ENCODE data around the gene RAPGEF1.
"Not testable (repeated sequence)": the region's sequence is repeated elsewhere in the genome, so short reads cannot be mapped to it uniquely, and the experiment has no call there.

The RAPGEF1 gene, protein sequence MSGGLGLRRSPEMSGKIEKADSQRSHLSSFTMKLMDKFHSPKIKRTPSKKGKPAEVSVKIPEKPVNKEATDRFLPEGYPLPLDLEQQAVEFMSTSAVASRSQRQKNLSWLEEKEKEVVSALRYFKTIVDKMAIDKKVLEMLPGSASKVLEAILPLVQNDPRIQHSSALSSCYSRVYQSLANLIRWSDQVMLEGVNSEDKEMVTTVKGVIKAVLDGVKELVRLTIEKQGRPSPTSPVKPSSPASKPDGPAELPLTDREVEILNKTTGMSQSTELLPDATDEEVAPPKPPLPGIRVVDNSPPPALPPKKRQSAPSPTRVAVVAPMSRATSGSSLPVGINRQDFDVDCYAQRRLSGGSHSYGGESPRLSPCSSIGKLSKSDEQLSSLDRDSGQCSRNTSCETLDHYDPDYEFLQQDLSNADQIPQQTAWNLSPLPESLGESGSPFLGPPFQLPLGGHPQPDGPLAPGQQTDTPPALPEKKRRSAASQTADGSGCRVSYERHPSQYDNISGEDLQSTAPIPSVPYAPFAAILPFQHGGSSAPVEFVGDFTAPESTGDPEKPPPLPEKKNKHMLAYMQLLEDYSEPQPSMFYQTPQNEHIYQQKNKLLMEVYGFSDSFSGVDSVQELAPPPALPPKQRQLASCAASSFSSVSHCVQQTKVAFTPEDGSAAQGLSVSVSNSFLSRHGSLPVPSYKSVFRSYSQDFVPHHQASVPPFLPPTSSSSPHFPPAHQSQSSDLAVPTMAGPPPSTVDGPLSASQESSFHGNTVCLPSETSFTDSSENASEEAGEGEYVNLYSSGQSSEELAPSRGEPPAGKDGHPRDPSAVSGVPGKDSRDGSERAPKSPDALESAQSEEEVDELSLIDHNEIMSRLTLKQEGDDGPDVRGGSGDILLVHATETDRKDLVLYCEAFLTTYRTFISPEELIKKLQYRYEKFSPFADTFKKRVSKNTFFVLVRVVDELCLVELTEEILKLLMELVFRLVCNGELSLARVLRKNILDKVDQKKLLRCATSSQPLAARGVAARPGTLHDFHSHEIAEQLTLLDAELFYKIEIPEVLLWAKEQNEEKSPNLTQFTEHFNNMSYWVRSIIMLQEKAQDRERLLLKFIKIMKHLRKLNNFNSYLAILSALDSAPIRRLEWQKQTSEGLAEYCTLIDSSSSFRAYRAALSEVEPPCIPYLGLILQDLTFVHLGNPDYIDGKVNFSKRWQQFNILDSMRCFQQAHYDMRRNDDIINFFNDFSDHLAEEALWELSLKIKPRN (N-terminal part only)

DNA sequence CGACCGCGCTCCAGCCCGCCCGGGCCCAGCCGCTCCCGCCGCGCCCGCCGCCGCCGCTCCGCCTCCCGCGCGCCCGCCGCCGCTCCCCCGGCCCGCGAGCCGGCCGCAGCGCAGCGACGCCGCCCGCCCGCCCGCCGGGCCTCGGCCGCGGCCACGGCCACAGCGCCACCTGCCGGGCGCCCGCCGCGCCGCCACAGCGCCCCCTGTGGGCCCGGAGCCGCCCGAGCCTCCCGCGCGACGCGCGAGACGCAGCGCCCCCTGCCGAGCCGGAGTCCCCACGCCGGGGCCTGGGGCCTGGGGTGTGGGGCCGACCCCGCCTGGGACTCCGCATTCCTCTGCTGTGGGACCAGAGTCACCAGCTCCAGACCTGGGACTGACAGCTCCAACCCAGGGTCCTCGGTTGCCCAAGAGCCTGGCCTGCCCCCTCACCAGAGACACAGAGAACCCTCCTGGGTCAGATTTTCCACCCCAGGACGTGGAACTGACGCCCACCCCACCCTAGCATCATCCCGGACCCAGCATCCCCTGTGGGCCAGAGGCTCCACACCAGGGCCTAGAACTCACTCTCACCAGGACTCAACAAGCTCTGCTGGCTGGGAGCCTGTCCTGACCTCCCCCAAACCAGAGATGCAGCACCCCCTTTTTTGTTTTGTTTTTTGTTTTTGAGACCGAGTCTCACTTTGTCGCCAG is at the start of gene RAPGEF1:
RAPGEF1 (minus strand) TSS at position 118 of the 690 bp plus-strand sequence. CDS start 246 bp downstream, outside the sequence.
- DNase-seq, result peak; percentile 56

DNA sequence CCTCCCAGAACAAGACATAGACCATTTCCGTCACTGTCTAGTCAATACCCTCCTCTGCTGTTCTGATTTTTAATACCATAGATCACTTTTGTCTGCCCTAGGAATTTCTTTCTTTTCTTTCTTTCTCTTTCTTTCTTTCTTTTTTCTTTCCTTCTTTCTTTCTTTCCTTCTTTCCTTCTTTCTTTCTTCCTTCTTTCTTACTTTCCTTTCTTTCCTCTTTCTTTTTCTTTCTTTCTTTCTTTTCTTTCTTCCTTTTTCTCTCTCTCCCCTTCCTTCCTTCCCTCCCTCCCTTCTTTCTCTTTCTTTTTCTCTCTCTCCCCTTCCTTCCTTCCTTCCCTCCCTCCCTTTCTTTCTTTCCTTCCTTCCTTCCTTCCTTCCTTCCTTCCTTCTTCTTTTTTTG is 49.0 kb upstream of the RAPGEF1 start:
- DNase-seq, result no peak

DNA sequence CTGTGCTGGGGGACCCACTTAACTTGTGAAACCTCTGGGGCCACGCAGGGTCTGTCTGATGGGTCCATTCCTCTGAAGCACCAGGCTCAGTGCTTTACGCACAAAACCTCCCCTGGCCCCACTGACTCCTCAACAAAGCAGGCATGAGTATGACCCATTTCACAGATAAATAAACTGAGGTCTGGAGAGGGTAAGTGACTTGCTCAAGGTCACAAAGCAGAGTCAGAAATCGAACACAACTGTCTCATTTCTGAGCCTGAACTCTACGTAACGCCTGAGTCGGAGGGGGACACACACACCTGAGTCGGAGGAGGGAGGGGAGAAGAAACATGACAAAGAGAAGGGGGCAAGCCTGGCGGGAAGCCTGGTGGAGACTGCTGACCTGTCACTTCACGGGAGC is 48.0 kb upstream of the RAPGEF1 start:
- no peak for DNase-seq

DNA sequence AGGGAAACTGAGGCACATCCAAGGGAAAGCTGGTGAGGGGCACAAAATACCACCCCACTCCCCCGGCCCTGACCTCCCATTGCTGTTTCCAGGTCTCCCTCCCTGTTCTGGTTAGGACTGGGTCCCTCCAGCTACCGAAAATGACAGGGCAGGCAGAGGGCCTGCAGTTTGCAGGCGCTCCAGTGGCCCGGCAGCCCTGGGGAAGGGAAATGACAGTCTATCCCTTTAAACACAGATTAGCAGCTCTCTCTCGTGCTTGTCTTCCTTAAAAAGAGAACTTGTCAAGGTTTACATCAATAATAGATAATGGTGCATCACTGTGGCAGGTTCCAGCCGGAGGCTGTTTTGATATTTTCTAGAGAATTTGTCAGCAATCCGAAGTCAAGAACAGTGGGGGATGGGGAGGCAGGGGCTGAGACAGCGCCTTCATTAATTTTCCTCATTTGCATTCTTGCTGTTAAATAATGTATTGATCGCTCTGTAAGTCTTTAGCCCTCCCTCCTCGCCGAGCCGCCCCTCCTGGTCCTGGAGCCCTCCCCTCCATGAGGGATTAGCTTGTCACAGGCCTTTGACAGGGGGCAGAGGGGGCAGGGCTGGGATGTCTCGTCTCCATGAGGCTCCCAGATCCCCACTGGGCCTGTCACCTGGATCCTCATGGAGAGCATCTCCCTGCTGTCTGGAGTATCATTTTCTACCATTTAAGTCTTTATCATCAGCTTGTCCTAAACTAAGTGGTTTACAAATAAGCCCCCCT is 45.0 kb upstream of the RAPGEF1 start:
- DNase-seq, result no peak

DNA sequence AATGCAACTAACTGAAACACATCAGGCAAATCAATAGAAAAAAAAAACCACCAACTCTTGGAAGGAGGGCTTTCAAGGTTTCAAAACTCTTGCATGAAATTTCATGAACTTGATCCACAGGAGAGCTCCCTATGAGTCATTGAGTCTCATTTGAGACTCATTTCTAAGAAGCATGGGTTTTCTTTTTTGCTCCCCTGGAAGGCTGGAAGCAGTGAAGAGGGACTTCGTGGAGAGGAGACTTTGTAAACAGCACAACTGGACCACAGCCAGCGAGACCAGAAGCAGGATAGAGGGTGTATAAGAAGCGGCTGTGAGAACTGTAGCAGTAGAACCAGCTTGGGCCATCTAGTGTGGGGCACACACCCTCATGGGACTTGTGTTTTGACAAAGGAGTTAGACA is 41.2 kb upstream of the RAPGEF1 start:
- no peak for DNase-seq

DNA sequence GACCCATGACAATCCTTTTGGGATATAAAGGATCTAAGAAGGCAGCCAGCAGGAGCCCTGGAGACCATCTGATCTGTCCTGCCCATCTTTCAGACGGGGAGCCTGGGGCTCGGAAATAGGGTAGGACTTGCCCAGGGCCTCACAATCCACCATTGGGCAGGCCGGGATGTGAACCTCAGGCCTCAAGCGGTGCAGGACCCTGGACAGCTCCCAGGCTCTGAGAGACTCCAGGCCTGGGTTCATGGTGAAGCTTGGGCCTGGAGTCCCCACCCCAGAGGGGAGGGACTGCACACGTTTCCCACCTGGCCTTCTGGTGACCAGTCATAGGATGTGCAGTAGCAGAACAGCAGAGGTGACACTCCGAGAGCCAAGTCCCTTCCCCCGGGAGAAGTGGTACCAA is 36.6 kb upstream of the RAPGEF1 start:
- no peak for DNase-seq

DNA sequence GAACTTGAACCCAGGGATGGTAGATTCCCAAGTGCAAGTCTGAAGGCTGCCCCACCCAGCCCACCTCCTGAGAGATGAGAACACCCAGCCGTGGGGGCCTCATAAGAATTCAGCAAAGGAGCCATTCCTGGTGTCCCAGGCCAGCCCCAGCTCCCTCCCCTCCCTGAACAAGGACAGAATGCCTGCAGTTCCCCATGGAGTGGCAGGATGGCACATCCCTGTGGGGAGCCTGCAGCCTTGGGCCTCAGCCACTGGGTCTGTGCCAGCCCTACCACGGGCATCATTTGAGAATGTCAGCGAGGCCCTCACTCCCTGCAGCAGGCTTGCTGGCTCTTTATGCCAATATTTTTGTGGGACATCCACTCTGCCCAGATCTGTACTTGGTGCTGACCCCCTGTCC is 36.2 kb upstream of the RAPGEF1 start:
- no peak for DNase-seq

DNA sequence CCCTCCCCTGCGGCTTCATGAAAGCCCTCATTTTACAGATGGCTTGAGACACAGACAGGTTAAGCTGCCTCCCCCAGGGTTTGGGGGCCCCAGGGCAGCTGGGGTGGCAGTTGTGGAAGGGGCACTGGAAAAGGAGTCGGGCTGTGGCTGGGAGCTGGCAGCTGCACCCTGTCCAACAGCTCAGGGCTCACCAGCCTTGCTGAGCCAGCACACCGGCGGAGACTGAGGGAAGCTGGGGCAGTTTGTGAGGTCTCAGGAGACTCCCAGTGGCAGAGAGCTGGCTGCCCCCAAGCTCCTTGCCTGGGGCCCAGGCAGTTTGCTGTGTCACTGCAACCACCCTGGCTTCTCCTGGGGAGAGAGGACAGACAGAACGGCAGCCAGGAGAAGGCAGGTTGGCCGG is 34.8 kb upstream of the RAPGEF1 start:
- no peak for DNase-seq

DNA sequence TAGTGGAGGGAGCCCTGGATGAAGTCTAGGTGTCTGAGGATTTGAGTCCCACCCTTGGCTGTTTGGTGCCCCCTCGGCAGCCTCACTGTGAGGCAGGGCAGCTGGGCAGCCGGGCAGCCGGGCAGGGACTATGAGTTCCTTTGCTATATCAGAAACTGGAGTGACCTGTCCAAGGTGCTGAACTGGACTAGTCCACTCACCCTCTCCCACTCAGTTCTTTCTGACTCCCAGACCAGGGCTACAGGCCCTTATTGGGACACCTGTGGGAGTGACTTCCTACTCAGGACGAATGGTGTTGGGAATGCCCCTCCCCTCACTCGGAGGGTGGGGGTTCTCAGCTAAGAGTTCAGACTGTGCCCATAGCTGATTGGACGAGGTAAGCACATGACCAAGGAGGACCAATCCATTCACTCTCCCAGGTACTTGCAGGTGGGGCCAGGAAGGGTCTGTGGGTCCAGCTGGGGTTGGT is 34.1 kb upstream of the RAPGEF1 start:
- no peak for DNase-seq

DNA sequence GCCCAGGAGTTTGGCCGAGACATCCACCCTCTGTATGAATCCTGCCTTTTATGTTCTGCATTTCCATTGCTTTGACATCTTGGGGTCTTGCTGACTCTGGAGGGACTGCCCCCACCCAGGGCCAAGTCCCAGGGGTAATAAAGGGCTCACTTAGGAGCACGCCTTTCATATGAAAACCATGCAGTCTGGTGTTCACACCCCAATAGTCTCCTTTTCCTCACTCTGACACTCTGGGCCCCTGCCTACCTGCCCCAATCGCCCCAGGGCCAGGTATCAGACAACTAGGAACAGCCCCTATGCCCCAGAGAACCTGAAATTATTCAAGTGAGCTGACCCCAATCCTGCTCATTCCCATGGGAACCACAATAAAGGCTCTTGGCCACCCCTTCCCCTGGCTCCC is 33.1 kb upstream of the RAPGEF1 start:
- no peak for DNase-seq

DNA sequence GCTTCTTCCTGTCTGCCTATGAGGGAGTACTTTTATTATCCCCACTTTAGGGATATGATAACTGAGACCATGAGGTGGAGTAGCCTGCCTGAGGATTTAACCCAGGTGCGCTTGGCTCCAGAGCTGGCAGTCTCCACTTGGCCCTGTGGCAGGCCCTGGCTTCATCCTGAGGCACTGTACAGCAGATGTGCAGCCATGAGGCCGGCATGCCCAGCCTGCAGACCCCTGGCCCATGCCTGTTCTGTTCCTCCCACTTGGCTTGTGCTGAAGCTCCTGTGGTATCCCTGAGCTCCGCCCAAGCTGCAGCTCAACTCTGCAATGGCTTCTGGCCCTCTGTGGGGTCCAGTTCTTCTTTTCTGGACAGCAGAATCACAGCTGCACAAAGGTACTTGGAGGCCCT is 31.8 kb upstream of the RAPGEF1 start:
- DNase-seq, result no peak

DNA sequence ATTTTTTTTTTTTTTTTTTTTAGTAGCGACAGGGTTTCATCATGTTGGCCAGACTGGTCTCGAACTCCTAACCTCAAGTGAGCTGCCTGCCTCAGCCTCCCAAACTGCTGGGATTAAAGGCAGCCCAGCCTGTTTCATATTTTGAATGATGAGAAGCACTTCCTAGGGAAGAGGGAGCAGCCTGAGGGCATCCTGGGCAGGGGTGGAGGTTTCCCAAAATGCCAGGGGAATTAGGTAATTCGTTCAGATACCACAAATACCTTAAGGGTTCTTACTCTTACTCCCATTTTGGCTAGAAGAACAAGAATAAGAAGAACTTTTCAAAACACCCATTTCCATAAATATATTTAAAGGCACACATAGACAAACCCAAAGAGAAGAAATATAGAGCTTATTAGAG is 29.5 kb upstream of the RAPGEF1 start:
- DNase-seq, result no peak

DNA sequence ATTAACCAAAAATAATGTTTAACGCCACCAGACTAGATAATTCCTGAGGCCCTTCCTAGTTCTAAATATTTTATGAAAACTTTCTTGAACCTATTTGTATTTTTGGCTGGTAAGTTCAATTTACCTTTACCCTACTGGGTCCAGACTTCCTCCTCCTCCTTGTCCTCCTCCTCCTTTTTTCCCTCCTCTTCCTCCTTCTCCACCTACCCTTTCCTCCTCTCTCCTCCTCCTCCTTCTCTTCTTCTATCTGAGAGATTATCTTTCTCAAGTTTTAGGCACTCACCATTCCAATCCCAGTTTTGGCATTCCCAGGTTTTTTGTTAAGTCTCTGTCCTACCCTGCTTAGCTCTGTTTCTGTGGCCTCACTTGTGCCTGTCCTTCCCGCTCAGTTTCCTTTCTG is 24.7 kb upstream of the RAPGEF1 start:
- no peak for DNase-seq

DNA sequence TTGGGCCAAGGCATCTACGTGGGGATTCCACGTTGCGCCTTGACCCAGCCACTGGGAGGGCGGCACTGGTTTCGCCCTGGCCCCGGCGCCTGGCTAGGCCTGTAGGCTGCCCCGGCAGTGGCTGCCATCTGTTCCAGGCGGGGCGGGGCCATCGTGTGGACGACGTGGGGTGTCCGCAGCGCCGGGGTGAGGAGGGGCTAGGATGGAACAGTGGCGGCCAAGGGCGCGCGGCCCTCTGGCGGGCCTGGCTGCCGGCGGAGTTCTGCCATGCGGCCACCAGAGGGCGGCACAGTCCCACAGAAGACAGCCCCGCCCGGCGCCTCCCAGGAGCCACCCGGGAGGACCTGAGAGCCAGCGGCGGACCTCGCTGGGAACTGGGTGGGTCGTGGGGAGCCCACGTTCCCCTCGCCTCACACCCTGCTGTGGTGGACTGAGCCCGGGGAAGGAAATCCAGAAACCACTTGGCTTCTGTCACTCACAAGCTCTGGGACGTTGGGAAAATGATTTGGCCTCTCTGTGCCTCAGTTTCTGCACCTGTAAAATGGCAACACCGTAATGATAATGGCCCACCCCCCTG is 22.6 kb upstream of the RAPGEF1 start:
- DNase-seq, result peak; percentile 65

DNA sequence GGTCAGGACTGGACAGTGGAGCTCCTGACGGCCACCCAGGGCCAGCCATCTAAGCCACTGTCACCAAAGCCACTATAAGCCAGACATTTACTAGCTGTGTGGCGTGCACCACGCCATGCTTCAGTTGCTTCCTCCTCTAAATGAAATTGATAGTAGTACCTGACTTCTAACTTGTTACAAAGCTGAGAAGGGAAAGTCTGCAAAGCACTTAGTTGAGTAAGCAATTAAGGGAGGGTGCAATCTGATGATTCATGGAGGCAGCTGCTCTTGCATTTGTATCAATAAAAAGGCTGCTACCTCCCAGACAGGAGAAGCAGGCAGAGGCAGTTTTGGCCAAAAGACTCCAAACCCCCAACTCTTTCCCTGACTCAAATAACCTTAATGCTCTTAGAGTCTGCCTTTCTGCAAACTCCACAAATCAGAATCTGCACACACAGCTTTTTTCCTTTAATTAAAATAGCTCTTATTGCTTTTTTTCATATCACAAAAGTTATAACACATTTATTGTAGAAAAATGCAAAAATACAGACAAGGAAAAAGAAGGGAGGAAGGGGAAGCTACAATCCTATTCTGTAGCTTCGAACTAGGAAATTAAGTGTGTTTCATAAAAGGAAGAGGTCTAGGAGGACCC is 19.3 kb upstream of the RAPGEF1 start:
- DNase-seq, result peak; percentile 40

DNA sequence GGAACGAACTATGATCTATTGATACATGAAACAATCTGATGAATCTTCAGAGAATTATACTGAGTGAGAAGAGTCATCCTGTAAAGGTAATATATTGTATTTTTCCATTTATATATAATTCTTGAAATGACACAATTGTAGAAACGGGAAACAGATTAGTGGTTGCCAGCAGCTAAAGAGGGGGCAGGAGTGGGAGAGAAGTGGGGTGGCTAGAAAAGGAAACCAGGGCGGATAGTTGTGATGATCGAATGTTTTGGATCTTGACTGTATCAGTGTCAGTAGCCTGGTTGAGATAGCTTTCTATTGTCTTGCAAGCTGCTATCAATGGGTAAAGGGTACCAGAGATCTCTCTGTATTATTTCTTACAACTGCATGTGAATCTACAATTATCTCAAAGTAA is 17.7 kb upstream of the RAPGEF1 start:
- no peak for DNase-seq

DNA sequence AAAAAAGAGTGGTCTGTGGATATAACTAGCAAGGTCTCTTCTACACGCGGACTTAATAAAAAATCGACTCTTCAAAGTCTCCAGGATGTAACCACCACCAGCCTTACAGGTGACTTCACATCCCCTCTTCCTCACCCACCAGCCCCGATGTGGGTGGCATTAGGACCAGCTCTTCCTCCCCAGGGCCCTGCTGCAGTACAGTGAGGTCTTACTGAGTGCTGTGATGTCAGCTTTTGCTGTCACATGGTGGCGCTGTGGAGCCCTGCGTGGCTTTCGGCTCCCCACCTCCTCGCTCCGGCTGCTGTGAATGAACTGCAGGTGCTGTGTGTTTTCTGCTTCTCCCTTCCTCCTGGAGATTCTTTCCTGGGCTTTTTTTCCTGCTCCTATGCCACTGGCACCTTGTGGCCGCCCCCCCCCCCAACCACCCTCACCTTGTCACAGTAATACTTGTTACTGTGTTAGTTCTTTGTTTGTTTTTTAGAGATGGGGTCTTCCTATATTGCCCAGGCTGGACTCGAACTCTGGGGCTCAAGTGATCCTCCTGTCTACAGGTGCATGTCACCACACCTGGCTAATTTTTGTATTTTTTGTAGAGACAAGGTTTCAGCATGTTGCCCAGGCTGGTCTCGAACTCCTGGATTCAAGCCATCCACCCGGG is 15.8 kb upstream of the RAPGEF1 start:
- peak; percentile 80 for DNase-seq

DNA sequence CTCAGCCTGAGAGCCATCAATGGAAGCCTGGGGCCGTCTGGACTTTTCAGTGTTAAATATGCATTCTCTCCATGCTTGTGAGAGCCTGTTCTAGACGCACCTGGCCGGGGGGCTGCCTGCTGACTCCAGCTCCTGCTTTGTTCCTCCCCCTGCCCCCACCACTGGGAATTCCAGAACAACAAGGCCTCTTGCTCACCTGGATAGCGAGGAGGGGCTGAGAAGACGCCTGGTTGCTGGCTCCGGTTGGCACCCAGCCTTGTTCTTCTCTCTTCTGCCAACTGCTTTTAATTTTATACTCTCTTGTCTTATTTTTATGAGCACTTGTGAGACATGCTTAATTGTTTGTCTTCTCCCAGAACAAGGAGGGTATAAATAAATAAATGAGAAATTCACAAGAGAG is 15.0 kb upstream of the RAPGEF1 start:
- no peak for DNase-seq

DNA sequence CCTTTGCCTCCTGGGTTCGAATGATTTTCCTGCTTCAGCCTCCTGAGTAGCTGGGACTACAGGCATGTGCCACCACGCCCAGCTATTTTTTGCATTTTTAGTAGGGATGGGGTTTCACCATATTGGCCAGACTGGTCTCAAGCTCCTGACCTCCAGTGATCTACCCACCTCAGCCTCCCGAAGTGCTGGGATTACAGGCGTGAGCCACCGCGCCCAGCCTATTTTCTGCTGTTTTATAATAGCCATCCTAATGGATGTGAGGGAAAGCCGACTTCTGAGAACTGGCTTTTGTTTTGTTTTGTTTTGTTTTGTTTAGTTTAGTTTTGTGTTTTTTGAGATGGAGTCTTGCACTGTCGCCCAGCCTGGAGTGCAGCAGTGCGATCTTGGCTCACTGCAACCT is 13.9 kb upstream of the RAPGEF1 start:
- not testable (repeated sequence) for DNase-seq

DNA sequence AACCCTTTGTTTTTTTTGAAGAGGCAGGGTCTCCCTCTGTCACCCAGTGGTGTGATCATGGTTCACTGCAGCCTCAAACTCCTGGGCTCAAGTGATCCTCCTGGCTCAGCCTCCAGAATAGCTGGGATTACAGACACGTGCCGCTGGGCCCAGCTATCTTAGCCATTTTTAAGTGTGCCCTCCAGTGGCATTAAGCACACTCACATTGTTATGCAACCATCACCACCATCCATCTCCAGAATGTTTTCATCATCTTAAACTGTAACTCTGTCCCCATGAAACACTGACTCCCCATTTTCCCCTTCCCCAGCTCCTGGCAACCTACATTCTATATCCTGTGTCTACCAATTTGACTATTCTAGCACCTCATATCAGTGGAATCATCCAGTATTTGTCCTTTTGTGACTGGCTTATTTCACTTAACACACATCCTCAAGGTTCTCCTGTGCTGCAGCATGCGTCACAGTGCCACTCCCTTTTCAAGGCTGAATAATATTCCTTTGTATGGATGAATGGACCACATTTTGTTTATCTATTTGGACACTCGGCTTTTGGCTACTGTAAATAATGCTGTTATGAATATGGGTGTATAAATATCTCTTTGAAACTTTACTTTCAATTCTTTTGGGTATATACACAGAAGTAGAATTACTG is 12.5 kb upstream of the RAPGEF1 start:
- DNase-seq, result no peak

Data from NCI-H2107 (cell line).